GM19238 (cell line): Measurements from ENCODE around the gene MACROD2.
"Not testable (repeated sequence)": the region's sequence is repeated elsewhere in the genome, so short reads cannot be mapped to it uniquely, and the experiment has no call there.

Experiments used
- DNase-seq: peaks from one replicate; pipeline ENCODE4 v3.0.0; 2011; ENCODE audit warnings: low spot score; ENCODE audit not compliant: insufficient read length

MACROD2 gene

GRCh38 chr20:14984305-14984704, 989.0 kb downstream of the MACROD2 start:
- no peak for DNase-seq

GRCh38 chr20:14984768-14985622, 989.7 kb downstream of the MACROD2 start:
- DNase-seq, result no peak

- no peak for DNase-seq
Observed at GRCh38 chr20:14986026-14986655, 990.8 kb downstream of the MACROD2 start.

- DNase-seq, result no peak
Observed at GRCh38 chr20:14986656-14987055, 991.3 kb downstream of the MACROD2 start.

- no peak for DNase-seq
Observed at GRCh38 chr20:14989535-14990290, 994.4 kb downstream of the MACROD2 start.

GRCh38 chr20:14991023-14991422, 995.7 kb downstream of the MACROD2 start:
- no peak for DNase-seq

- no peak for DNase-seq
Observed at GRCh38 chr20:14992153-14992552, 996.8 kb downstream of the MACROD2 start.

- DNase-seq, result no peak
Observed at GRCh38 chr20:14992961-14993360, 997.6 kb downstream of the MACROD2 start.

- no peak for DNase-seq
Observed at GRCh38 chr20:14996883-14997672, 1001.8 kb downstream of the MACROD2 start.

- no peak for DNase-seq
Observed at GRCh38 chr20:14997791-14998190, 1002.5 kb downstream of the MACROD2 start.

GRCh38 chr20:15005300-15005986, 1010.1 kb downstream of the MACROD2 start:
- no peak for DNase-seq

GRCh38 chr20:15011631-15012030, 1016.3 kb downstream of the MACROD2 start:
- no peak for DNase-seq

- DNase-seq, result no peak
Observed at GRCh38 chr20:15012566-15012965, 1017.2 kb downstream of the MACROD2 start.

GRCh38 chr20:15016875-15017274, 1021.6 kb downstream of the MACROD2 start:
- not testable (repeated sequence) for DNase-seq

GRCh38 chr20:15018966-15019365, 1023.6 kb downstream of the MACROD2 start:
- no peak for DNase-seq

- no peak for DNase-seq
Observed at GRCh38 chr20:15020845-15021244, 1025.5 kb downstream of the MACROD2 start.

- DNase-seq, result no peak
Observed at GRCh38 chr20:15022921-15023320, 1027.6 kb downstream of the MACROD2 start.

GRCh38 chr20:15026759-15027158, 1031.4 kb downstream of the MACROD2 start:
- no peak for DNase-seq

- DNase-seq, result no peak
Observed at GRCh38 chr20:15030826-15031225, 1035.5 kb downstream of the MACROD2 start.

GRCh38 chr20:15031546-15032351, 1036.4 kb downstream of the MACROD2 start:
- no peak for DNase-seq
